Right lung (tissue), 5 donors: ENCODE data around the gene HOGA1. TPM values are rescaled to one million over a fixed set of nuclear protein-coding genes. Genes with fewer than 3 reads are reported as not detected.

Source experiments
- DNase-seq, 2 donors: peaks; one replicate each; pipeline ENCODE4 v3.0.0-alpha.2; 2013
- polyA plus RNA-seq, 5 donors: library from polyadenylated mRNA; unstranded; fragments of 120-200 nt; gene quantifications; one replicate each; pipeline versions ENCODE4 v1.2.1 to v1.2.3, GENCODE V29; 2013; ENCODE audit warnings: inconsistent platforms in 1 of 5, low replicate concordance in 1 of 5; ENCODE audit not compliant: insufficient read length in 5 of 5, insufficient read depth in 1 of 5

HOGA1 gene
- polyA plus RNA-seq, 5 donors: 0.62 to 1.2 (median 0.86) TPM

GRCh38 chr10:97578171-97578844, 5.9 kb upstream of the HOGA1 start:
- DNase-seq: no peak

GRCh38 chr10:97580421-97581367, 3.5 kb upstream of the HOGA1 start:
- DNase-seq: no peak

GRCh38 chr10:97582169-97582568, 2.0 kb upstream of the HOGA1 start:
- DNase-seq: no peak

GRCh38 chr10:97583476-97583875, 713 bp upstream of the HOGA1 start:
- DNase-seq: no peak

- DNase-seq: no peak
These were observed 729 bp downstream of the HOGA1 start for GRCh38 chr10:97584798-97585438.

GRCh38 chr10:97585439-97585811, 1.2 kb downstream of the HOGA1 start:
- DNase-seq: no peak

GRCh38 chr10:97587183-97587582, 3.0 kb downstream of the HOGA1 start:
- no peak for DNase-seq

- DNase-seq: no peak
These were observed 5.3 kb downstream of the HOGA1 start, which contains the start of gene C10orf62 for GRCh38 chr10:97589479-97589878. TSS of gene C10orf62 (plus strand) at chr10:97589721. CDS start at chr10:97589898, 177 bp downstream.

GRCh38 chr10:97590082-97590747, 6.0 kb downstream of the HOGA1 start:
- DNase-seq: no peak

- no peak for DNase-seq
These were observed 6.7 kb downstream of the HOGA1 start for GRCh38 chr10:97590748-97591495.

GRCh38 chr10:97593421-97593820, 9.2 kb downstream of the HOGA1 start:
- no peak for DNase-seq

GRCh38 chr10:97596101-97597082, 12.2 kb downstream of the HOGA1 start:
- DNase-seq: no peak

- no peak for DNase-seq
These were observed 13.6 kb downstream of the HOGA1 start for GRCh38 chr10:97597778-97598177.

GRCh38 chr10:97598407-97599271, 14.4 kb downstream of the HOGA1 start:
- DNase-seq: no peak

GRCh38 chr10:97599272-97599619, 15.1 kb downstream of the HOGA1 start:
- DNase-seq: no peak

- no peak for DNase-seq
These were observed 16.4 kb downstream of the HOGA1 start for GRCh38 chr10:97600616-97601015.

GRCh38 chr10:97601268-97602215, 17.4 kb downstream of the HOGA1 start:
- no peak for DNase-seq
